Muscle of leg (tissue), 11 donors: ENCODE measurements around the gene RBFOX1. TPM values are rescaled to one million over a fixed set of nuclear protein-coding genes. Genes with fewer than 3 reads are reported as not detected.

ENCODE experiments used
- DNase-seq: peaks from one replicate; pipeline ENCODE4 v3.0.0; 2013
- H3K27ac ChIP-seq: one replicate; pipeline ENCODE4 v1.5.1; 2013; ENCODE audit warnings: mild to moderate bottlenecking, low read length, control low read depth
- H3K27me3 ChIP-seq: one replicate; pipeline ENCODE4 v1.6.1; 2013; ENCODE audit warnings: low read length; ENCODE audit not compliant: control insufficient read depth, insufficient read depth
- H3K36me3 ChIP-seq: one replicate; pipeline ENCODE4 v1.6.1; 2013; ENCODE audit warnings: low read length; ENCODE audit not compliant: control insufficient read depth, insufficient read depth
- H3K4me1 ChIP-seq: one replicate; pipeline ENCODE4 v1.6.1; 2013; ENCODE audit warnings: low read length; ENCODE audit not compliant: control insufficient read depth, insufficient read depth
- H3K4me3 ChIP-seq: one replicate; pipeline ENCODE4 v1.5.1; 2013; ENCODE audit warnings: low read length, control low read depth
- H3K9me3 ChIP-seq: replicated peaks from 2 replicates; pipeline ENCODE4 v1.6.1; 2013; ENCODE audit warnings: low read depth, low read length; ENCODE audit not compliant: control insufficient read depth
- WGBS: methylation state at CpG from one replicate; pipeline ENCODE4 v1.1.5; 2013; ENCODE audit warnings: missing lambda C conversion rate; ENCODE audit not compliant: insufficient coverage; 5-methylcytosine and 5-hydroxymethylcytosine counted together
- polyA plus RNA-seq, 8 donors: library from polyadenylated mRNA; unstranded; fragments of 120-200 nt; gene quantifications; one replicate each; pipeline versions ENCODE4 v1.2.1 to v1.2.3, GENCODE V29; 2013; ENCODE audit warnings: inconsistent platforms in 1 of 8, low replicate concordance in 1 of 8; ENCODE audit not compliant: insufficient read length in 8 of 8, insufficient read depth in 1 of 8
- total RNA-seq: library from RNA; stranded (reverse); fragments of 120-200 nt; gene quantifications from one replicate; pipeline ENCODE4 v1.2.4, GENCODE V29; 2013

Gene RBFOX1
- total and polyA plus RNA-seq, 9 donors = 31.1 to 84.6 (median 47.6) TPM

GRCh38 chr16:7304958-7305357 is 27.7 kb upstream of the RBFOX1 start:
- no peak for DNase-seq
- H3K4me1 ChIP-seq = no peaks in the 10 kb centered on the region
- H3K27me3 ChIP-seq = peaks cover 21% of the 10 kb centered on the region
- no peaks in the 10 kb centered on the region for H3K9me3 ChIP-seq
- H3K4me3 ChIP-seq = no peak overlapping the region
- no CpG with 5 or more reads among the region's 4 CpGs for WGBS
- H3K36me3 ChIP-seq = no peaks in the 10 kb centered on the region
- H3K27ac ChIP-seq = no peak overlapping the region

DNA sequence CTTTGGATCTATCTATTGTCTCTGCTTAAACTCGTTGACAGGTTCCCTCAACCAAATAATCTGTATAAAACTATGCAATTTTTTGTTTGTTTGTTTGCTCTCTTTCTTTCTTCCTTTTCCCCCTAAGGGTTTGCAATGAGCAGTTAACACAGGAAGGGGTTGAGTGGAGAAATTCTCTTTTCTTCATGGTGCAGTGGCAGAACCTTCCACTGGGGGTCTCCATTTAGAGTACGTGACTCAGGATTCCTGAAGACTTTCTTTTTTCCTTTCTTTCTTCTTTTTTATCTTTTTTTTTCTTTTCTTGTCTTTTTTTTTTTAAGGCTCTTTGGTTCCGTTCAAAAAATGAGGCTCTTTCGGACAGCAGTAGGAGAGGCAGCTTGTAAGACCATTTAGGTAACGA is 19.5 kb upstream of the RBFOX1 start:
- H3K27ac ChIP-seq = no peak overlapping the region
- no peaks in the 10 kb centered on the region for H3K9me3 ChIP-seq
- no peaks in the 10 kb centered on the region for H3K36me3 ChIP-seq
- H3K4me3 ChIP-seq = no peak overlapping the region
- H3K27me3 ChIP-seq = peaks cover 2% of the 10 kb centered on the region
- no peak for DNase-seq
- WGBS = no CpG with 5 or more reads among the region's 5 CpGs
- no peaks in the 10 kb centered on the region for H3K4me1 ChIP-seq

DNA sequence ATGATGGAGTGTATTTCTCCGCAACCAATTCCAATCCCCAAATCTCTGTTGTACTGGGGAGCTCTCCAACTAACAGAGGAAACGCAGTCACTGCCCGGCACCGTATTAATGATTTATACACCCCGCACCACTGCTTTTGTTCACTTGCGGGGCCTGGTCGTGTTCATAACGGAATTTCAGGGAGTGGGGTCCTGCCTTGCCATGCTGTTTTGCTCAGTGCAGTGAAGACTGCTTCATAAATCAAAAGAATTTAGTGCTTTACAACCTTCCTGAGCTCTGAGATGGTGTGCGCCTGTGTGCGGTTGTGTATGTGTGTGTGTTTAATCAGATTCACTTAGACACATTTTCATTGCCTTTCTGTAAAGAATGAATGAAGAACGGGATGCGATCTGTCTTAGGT is 18.5 kb upstream of the RBFOX1 start:
- Histone ChIP-seq H3K4me3 (no peak overlapping the region), H3K4me1 (peaks cover 4% of the 10 kb centered on the region), H3K27me3 (peaks cover 2% of the 10 kb centered on the region), H3K27ac (no peak overlapping the region), H3K9me3 (no peaks in the 10 kb centered on the region), H3K36me3 (no peaks in the 10 kb centered on the region)
- DNase-seq = no peak
- no CpG with 5 or more reads among the region's 12 CpGs for WGBS

GRCh38 chr16:7315813-7316212 is 16.8 kb upstream of the RBFOX1 start:
- H3K4me3 ChIP-seq = no peak overlapping the region
- H3K36me3 ChIP-seq = no peaks in the 10 kb centered on the region
- no peak for DNase-seq

GRCh38 chr16:7316281-7316888 is 16.3 kb upstream of the RBFOX1 start:
- H3K27me3 ChIP-seq = peaks cover 2% of the 10 kb centered on the region
- no peak overlapping the region for H3K4me3 ChIP-seq
- no peaks in the 10 kb centered on the region for H3K9me3 ChIP-seq
- peaks cover 4% of the 10 kb centered on the region for H3K4me1 ChIP-seq
- no peaks in the 10 kb centered on the region for H3K36me3 ChIP-seq
- no peak for DNase-seq
- no peak overlapping the region for H3K27ac ChIP-seq

More at GRCh38 chr16:7315813-7316212, 16.8 kb upstream of the RBFOX1 start:
- no CpG with 5 or more reads among the region's 1 CpG for WGBS
- Histone ChIP-seq H3K4me1 (peaks cover 4% of the 10 kb centered on the region), H3K27ac (no peak overlapping the region), H3K9me3 (no peaks in the 10 kb centered on the region), H3K27me3 (peaks cover 2% of the 10 kb centered on the region)

DNA sequence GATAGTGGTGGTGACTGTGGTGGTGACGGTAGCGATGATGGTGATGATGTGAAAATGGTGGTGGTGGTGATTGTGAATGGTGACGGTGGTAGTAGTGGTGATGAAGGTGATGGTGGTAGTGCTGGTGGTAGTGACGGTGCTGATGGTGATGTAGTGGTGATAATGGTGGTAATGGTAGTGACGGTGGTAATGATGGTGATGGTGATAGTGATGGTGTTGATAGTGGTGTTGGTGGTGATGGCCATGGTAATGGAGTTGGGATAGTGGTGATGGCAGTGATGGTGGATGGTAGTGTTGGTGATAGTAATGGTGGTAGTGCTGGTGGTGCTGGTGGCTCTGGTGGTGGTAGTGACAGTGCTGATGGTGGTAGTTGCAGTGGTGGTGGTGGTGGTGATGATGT is 14.7 kb upstream of the RBFOX1 start:
- H3K36me3 ChIP-seq = no peaks in the 10 kb centered on the region
- 91% methylated on average over 5 of the region's 5 CpGs for WGBS

DNA sequence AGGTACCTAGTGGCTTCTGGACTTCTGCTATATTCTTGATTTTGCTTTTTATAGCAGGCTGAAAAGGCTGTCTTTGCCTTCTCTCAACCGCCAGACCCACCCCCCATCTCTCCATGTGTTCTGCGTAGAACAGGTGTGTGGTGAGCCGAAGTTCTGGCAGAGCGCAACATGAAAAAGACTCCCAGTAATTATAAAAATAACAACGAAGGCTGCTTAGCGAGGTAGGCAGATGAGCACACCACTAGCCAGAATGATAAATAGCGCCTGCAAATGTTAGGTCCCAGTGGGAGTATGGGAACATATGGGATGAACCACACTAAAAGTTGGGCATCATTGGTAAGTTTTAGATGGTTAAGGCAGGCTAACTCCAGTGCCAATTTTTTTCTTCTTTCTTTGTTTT is 14.0 kb upstream of the RBFOX1 start:
- WGBS = 83% methylated on average over 1 of the region's 7 CpGs
- peak overlapping the region; percentile 10 for H3K27ac ChIP-seq

More for the DNA sequence above, 14.7 kb upstream of the RBFOX1 start:
- Histone ChIP-seq H3K9me3 (no peaks in the 10 kb centered on the region), H3K27ac (no peak overlapping the region), H3K4me3 (no peak overlapping the region), H3K4me1 (peaks cover 10% of the 10 kb centered on the region), H3K27me3 (peaks cover 2% of the 10 kb centered on the region)
- no peak for DNase-seq

DNA sequence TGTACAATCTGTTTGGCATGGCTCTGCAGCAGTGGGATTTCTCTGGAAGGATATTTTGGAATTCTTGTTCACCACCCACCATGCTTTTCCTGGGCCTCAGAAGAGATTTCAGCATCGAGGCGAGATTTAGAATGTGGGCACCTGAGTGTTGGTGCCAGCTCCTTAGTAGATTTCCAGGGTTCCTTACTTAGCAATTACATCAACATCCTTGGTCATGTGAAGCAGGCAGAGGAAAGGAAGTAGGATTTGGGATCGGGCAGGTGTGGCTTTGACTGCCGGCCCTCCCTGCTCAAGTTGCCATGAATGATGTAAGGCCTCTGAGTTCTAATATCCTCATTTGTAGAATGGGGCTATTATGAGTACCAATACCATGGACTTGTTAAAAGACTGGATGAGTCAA is 13.1 kb upstream of the RBFOX1 start:
- no peak for DNase-seq
- Histone ChIP-seq H3K27me3 (no peaks in the 10 kb centered on the region), H3K4me3 (no peak overlapping the region), H3K27ac (no peak overlapping the region), H3K9me3 (no peaks in the 10 kb centered on the region), H3K4me1 (peaks cover 10% of the 10 kb centered on the region), H3K36me3 (no peaks in the 10 kb centered on the region)
- WGBS = no CpG with 5 or more reads among the region's 4 CpGs

More for the DNA sequence above, 14.0 kb upstream of the RBFOX1 start:
- Histone ChIP-seq H3K36me3 (no peaks in the 10 kb centered on the region), H3K4me3 (no peak overlapping the region), H3K27me3 (peaks cover 2% of the 10 kb centered on the region), H3K4me1 (peaks cover 10% of the 10 kb centered on the region), H3K9me3 (no peaks in the 10 kb centered on the region)
- DNase-seq = no peak

DNA sequence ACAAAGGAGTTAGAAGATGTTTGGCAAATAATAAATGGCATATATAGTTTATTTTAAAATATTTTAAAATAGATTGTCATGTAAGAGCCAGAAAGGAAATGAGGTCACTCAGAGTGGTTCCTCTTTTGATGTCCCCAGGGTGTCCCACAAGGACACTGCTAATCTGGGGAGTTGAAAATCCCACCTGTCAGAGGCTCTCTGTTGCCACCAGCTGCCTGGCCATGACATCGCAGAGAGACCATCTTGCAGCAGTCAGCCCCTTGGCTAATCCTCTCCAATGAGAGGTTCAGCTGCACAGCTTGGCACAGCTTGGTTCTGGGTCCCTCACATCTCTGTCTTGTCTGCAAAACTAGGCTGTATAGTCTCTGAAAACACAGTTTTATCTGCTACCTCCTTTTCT is 11.0 kb upstream of the RBFOX1 start:
- H3K4me3 ChIP-seq = no peak overlapping the region
- no peaks in the 10 kb centered on the region for H3K9me3 ChIP-seq
- peak; percentile 74 for DNase-seq
- H3K36me3 ChIP-seq = no peaks in the 10 kb centered on the region
- WGBS = 50% methylated on average over 1 of the region's 1 CpG
- H3K27me3 ChIP-seq = no peaks in the 10 kb centered on the region
- H3K27ac ChIP-seq = peak overlapping the region; percentile 4
- H3K4me1 ChIP-seq = peaks cover 13% of the 10 kb centered on the region

DNA sequence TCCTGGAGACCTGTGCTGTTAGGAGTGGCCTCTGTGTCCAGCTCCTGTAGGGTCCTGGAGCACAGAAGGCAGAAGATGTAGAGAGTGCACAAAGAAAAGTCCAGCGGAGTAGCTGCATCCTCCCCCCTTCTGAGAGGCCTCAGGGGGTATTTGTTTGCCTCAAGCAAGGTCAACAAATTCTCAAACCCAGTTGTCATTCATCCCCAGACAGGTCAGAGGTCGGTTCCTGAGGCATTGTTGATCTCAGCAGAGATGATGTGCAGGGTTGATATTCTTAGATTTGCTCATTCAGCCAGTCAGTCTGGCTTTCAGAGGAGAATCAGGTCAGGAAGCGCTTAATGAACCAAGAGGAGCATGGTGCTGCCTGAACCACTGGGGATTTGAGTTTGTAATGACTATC is 8.3 kb upstream of the RBFOX1 start:
- DNase-seq = no peak
- 60% methylated on average over 1 of the region's 3 CpGs for WGBS
- no peak overlapping the region for H3K27ac ChIP-seq

DNA sequence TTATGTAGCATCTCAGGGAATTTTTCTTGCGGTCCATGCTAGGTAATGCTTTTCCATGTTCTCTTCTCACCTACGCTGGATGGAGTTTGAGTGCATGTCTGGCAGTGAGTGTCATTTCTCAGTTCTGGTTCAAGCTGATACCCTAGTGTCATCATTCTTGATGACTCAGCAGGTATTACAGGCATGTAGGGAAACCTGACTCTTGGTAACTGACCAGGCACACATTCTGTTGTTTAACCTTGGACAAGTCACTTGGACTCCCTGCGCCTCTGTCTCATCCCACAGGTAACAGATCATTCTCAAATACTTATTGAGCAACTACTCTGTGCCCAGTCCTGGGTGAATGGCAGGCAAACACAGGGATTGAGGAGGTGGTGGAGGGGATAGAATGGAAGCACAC is 6.8 kb upstream of the RBFOX1 start:
- Histone ChIP-seq H3K4me1 (peaks cover 14% of the 10 kb centered on the region), H3K27ac (no peak overlapping the region), H3K4me3 (no peak overlapping the region), H3K9me3 (no peaks in the 10 kb centered on the region), H3K36me3 (no peaks in the 10 kb centered on the region), H3K27me3 (no peaks in the 10 kb centered on the region)
- no peak for DNase-seq
- no CpG with 5 or more reads among the region's 3 CpGs for WGBS

More for the DNA sequence above, 8.3 kb upstream of the RBFOX1 start:
- Histone ChIP-seq H3K9me3 (no peaks in the 10 kb centered on the region), H3K27me3 (no peaks in the 10 kb centered on the region), H3K36me3 (no peaks in the 10 kb centered on the region), H3K4me1 (peaks cover 14% of the 10 kb centered on the region), H3K4me3 (no peak overlapping the region)
